ENCODE data around the gene RESF1.

The RESF1 gene

GRCh38 chr12:31951008-31951407, 8.2 kb upstream of the RESF1 start:
- TF ChIP-seq POLR2A (IDR thresholded peaks at IDR 0.05; ENCODE audit: low read depth, low read length) = no peak
- no peak for FAIRE-seq
- no peak for DNase-seq (ENCODE audit: insufficient read length, low spot score)

DNA sequence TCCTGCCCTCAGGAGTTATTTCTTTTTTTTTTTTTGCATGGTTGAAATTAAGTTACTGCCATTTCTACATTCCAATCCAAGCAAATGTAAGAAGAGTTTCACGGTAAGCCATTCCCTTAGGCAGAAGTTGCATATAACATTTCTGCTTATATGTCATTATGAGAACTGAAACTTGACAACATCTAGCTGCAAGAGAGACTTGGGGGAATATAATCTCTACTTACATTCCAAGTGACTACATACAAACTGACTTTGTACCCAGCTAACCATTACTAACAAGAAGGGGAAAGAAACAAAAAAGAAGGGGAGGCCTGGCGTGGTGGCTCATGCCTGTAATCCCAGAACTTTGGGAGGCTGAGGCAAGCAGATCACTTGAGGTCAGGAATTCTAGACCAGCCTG, 7.3 kb upstream of the RESF1 start:
- FAIRE-seq (no peak), DNase-seq (ENCODE audit: insufficient read length, low spot score) (no peak)
- TF ChIP-seq POLR2A (IDR thresholded peaks at IDR 0.05; ENCODE audit: low read depth, low read length) = no peak

- no peak for TF ChIP-seq POLR2A (IDR thresholded peaks at IDR 0.05; ENCODE audit: low read depth, low read length)
- DNase-seq (ENCODE audit: insufficient read length, low spot score) = no peak
- no peak for FAIRE-seq
Observed at GRCh38 chr12:31952418-31952817, 6.8 kb upstream of the RESF1 start.

GRCh38 chr12:31954925-31955858, 4.0 kb upstream of the RESF1 start:
- TF ChIP-seq POLR2A (IDR thresholded peaks at IDR 0.05; ENCODE audit: low read depth, low read length) = no peak
- DNase-seq (ENCODE audit: insufficient read length, low spot score) (no peak), FAIRE-seq (no peak)

DNA sequence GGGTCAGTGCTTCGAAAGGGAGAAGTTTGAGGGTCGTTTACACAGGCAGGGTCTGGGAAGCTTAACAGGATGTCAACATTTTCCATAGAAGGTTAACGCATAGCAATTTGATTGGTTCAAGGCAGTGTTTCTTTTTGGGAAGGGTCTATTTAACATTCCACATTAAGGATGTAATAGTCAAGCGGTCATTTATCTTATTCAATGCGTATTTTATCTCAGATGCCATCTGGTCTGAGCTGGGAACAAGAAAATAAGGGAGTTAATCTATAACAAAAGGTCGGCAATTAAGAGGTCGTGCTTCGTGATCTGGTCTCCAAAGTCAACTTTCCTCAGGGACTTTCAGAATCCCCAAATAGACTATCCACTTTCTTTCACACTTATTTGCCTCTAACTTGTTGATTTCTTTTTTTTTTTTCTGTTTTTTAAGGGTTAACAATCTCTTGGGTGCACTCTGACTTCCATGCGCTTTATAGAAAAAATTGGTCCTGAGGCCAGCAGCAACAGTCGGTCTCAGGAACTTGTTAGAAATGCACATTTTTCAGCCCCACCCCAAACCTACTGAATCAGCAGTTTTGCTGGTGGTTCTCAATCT, 550 bp upstream of the RESF1 start:
- no peak for TF ChIP-seq POLR2A (IDR thresholded peaks at IDR 0.05; ENCODE audit: low read depth, low read length)
- peak; percentile 11 for FAIRE-seq
- DNase-seq (ENCODE audit: insufficient read length, low spot score) = no peak

DNA sequence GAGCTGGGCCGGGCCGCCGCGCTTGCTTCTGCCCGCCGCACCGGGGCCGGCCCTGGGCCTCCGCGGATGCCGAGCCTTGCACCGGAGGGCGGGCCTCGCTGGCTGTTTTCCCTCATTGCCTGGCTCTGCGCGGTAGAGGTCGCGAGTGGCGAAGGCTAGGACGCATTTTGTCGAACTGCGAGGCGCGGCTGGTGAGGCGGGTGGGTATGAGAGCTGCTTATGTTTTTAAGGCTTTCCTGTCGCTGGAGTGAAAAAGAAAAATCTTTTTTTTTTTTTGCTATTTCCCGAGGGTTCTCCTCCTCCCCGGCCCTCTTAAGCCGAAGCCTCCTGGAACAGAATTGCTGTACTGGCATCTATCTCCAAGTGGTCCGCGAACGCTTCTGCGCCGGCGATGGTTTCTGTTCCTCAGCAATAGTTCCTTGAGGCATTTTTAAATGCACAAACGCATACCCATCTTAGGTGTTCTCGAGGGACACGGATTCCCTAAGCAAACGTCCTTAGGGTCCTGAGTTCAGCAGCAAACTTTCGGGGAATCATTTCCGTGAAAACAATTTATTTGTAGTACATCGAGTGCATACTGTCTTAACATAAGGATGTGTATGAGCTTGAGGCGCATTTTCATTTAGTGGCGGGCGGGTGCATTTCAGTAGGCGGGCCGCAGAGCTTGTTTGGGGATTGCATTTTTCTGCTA, 631 bp downstream of the RESF1 start:
- peak; percentile 50 for FAIRE-seq
- no peak for TF ChIP-seq POLR2A (IDR thresholded peaks at IDR 0.05; ENCODE audit: low read depth, low read length)
- DNase-seq (ENCODE audit: insufficient read length, low spot score) = peak; percentile 36

- FAIRE-seq = no peak
- TF ChIP-seq POLR2A (IDR thresholded peaks at IDR 0.05; ENCODE audit: low read depth, low read length) = no peak
Observed at GRCh38 chr12:31961137-31961536, 1.9 kb downstream of the RESF1 start.

GRCh38 chr12:31962076-31962475, 2.9 kb downstream of the RESF1 start:
- no peak for DNase-seq (ENCODE audit: insufficient read length, low spot score)
- FAIRE-seq = no peak
- TF ChIP-seq POLR2A (IDR thresholded peaks at IDR 0.05; ENCODE audit: low read depth, low read length) = no peak

More at GRCh38 chr12:31961137-31961536, 1.9 kb downstream of the RESF1 start:
- no peak for DNase-seq (ENCODE audit: insufficient read length, low spot score)

DNA sequence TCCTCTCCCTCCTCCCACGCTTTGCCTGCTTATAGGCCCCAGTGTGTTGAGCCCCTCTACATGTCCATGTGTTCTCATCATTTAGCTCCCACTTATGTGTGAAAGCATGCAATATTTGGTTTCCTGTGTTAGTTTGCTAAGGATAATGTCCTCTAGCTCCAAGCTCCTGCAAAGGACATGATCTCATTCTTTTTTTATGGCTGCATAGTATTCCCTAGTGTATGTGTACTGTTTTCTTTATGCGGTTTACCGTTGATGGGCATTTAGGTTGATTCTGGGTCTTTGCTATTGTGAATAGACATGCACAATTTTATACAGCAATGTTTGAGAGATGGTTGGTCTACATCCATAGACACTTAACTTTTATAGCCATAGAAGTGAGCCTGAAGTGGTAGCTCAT, 5.1 kb downstream of the RESF1 start:
- TF ChIP-seq POLR2A (IDR thresholded peaks at IDR 0.05; ENCODE audit: low read depth, low read length) = no peak
- no peak for DNase-seq (ENCODE audit: insufficient read length, low spot score)

DNA sequence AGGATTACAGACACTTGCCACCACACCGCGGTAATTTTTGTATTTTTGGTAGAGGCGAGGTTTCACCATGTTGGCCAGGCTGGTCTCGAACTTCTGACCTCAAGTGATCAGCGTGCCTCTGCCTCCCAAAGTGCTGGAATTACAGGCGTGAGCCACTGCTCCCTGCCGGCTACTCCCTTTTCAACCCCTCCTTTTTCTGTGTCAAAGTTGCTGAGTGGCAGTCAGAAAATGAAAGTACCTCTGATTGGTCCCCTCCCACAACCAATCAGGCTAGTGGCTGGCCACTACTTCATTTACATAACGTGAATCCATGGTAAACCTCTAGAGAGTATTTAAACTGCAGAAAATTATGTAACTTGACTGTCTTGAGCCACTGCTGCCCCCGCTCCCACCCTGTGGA, 5.9 kb downstream of the RESF1 start:
- TF ChIP-seq POLR2A (IDR thresholded peaks at IDR 0.05; ENCODE audit: low read depth, low read length) = no peak
- FAIRE-seq = no peak
- DNase-seq (ENCODE audit: insufficient read length, low spot score) = no peak

More for the DNA sequence above, 5.1 kb downstream of the RESF1 start:
- no peak for FAIRE-seq

- DNase-seq (ENCODE audit: insufficient read length, low spot score) (no peak), FAIRE-seq (no peak)
- TF ChIP-seq POLR2A (IDR thresholded peaks at IDR 0.05; ENCODE audit: low read depth, low read length) = no peak
Observed at GRCh38 chr12:31966558-31967205, 7.5 kb downstream of the RESF1 start.

GRCh38 chr12:31967539-31967938, 8.3 kb downstream of the RESF1 start:
- no peak for FAIRE-seq
- no peak for DNase-seq (ENCODE audit: insufficient read length, low spot score)
- TF ChIP-seq POLR2A (IDR thresholded peaks at IDR 0.05; ENCODE audit: low read depth, low read length) = no peak

GRCh38 chr12:31970199-31970598, 11.0 kb downstream of the RESF1 start:
- DNase-seq (ENCODE audit: insufficient read length, low spot score) (no peak), FAIRE-seq (no peak)
- no peak for TF ChIP-seq POLR2A (IDR thresholded peaks at IDR 0.05; ENCODE audit: low read depth, low read length)

DNA sequence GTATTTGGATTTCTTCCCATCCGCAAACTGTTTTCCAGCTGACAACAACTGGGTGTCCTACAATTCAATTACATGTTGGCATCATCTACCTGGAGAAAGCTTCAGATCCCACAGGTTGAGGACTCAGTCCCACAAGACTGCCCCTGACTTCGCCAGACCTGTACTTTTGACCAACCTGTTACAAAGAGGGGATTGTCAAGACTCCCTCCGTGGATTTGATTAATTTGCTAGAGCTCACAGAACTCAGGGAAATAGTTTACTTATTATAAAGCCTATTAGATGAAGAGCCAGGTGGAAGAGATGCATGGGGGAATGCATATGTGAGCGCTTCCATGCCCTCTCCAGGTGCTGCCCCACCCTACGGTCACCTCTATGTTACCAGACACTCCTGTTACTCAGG, 14.6 kb downstream of the RESF1 start:
- no peak for TF ChIP-seq POLR2A (IDR thresholded peaks at IDR 0.05; ENCODE audit: low read depth, low read length)
- FAIRE-seq (no peak), DNase-seq (ENCODE audit: insufficient read length, low spot score) (no peak)

Data from H54 (cell line).